ENCODE results near the gene PLA2G2C.

Gene PLA2G2C

GRCh38 chr1:20202166-20202565 lies 15.8 kb upstream of the PLA2G2C start:
- no peak for DNase-seq

- no peak for DNase-seq
Observed at GRCh38 chr1:20200966-20201365, 14.6 kb upstream of the PLA2G2C start.

- DNase-seq = no peak
Observed at GRCh38 chr1:20199840-20200239, 13.5 kb upstream of the PLA2G2C start.

GRCh38 chr1:20199403-20199802 lies 13.1 kb upstream of the PLA2G2C start:
- DNase-seq = no peak

- DNase-seq = no peak
Observed at GRCh38 chr1:20198918-20199317, 12.6 kb upstream of the PLA2G2C start.

- DNase-seq = no peak
Observed at GRCh38 chr1:20198296-20198695, 12.0 kb upstream of the PLA2G2C start.

- DNase-seq = no peak
Observed at GRCh38 chr1:20197329-20197791, 11.0 kb upstream of the PLA2G2C start.

GRCh38 chr1:20195462-20195780 lies 9.1 kb upstream of the PLA2G2C start:
- no peak for DNase-seq

- DNase-seq = peak; percentile 27 to 34
Observed at GRCh38 chr1:20194757-20195461, 8.6 kb upstream of the PLA2G2C start.

GRCh38 chr1:20194224-20194623 lies 7.9 kb upstream of the PLA2G2C start:
- DNase-seq = no peak

- no peak for DNase-seq
Observed at GRCh38 chr1:20192871-20193411, 6.6 kb upstream of the PLA2G2C start.

- no peak for DNase-seq
Observed at GRCh38 chr1:20192364-20192763, 6.0 kb upstream of the PLA2G2C start.

GRCh38 chr1:20191266-20191825 lies 5.0 kb upstream of the PLA2G2C start:
- no peak for DNase-seq

- no peak for DNase-seq
Observed at GRCh38 chr1:20190256-20191160, 4.2 kb upstream of the PLA2G2C start.

GRCh38 chr1:20189664-20190063 lies 3.3 kb upstream of the PLA2G2C start:
- no peak for DNase-seq

- no peak for DNase-seq
Observed at GRCh38 chr1:20188455-20188817, 2.1 kb upstream of the PLA2G2C start.

- no peak for DNase-seq
Observed at GRCh38 chr1:20187813-20188454, 1.6 kb upstream of the PLA2G2C start.

- DNase-seq = no peak
Observed at GRCh38 chr1:20187103-20187812, 940 bp upstream of the PLA2G2C start.

GRCh38 chr1:20184997-20185833 lies 1.1 kb downstream of the PLA2G2C start:
- no peak for DNase-seq

GRCh38 chr1:20184481-20184900 lies 1.8 kb downstream of the PLA2G2C start:
- no peak for DNase-seq

GRCh38 chr1:20183616-20184271 lies 2.6 kb downstream of the PLA2G2C start:
- DNase-seq = no peak

Data from SHP77 (cell line).